ENCODE measurements around the gene CHST15. TPM values are rescaled to one million over a fixed set of nuclear protein-coding genes. Genes with fewer than 3 reads are reported as not detected.

Gene CHST15
- total and polyA plus RNA-seq, 2 of the 8 experiments (the other 6 are each of a cell fraction or from before 2014, with no cell fraction given) = 8.8 to 9.1 TPM

GRCh38 chr10:124059551-124059950 lies 33.8 kb downstream of the CHST15 start:
- no peak overlapping the region for H2AFZ ChIP-seq (ENCODE audit: low read length)
- no peak overlapping the region for H2BK15ac ChIP-seq (ENCODE audit: low read length)
- peaks cover 2% of the 10 kb centered on the region; the same call in 1 of the 2 replicates for H3K79me1 ChIP-seq (ENCODE audit: low read depth, low read length)
- H3K4me2 ChIP-seq (ENCODE audit: insufficient read depth in 1 of 2, low read depth in 2 of 2, low read length in 2 of 2) = no peak overlapping the region
- no peak overlapping the region for H3K27ac ChIP-seq (ENCODE audit: low read depth, low read length)
- H3K4me1 ChIP-seq (replicated peaks in 1 of 4; ENCODE audit: control insufficient read depth in 3 of 4, insufficient read depth in 4 of 4, low read length in 3 of 4) = peaks cover 0 to 4% (median under 1%) of the 10 kb centered on the region in 4 experiments; a peak in 5 of 7 replicates
- ChIA-PET POLR2A (ENCODE audit: partially characterized antibody) (no interaction called here), CTCF (ENCODE audit: partially characterized antibody) (no interaction called here)
- H2BK20ac ChIP-seq (ENCODE audit: low read length) = no peak overlapping the region
- H3K4ac ChIP-seq (replicated peaks; ENCODE audit: insufficient read length, low read depth, low read length) = no peak overlapping the region
- no peak for TF ChIP-seq SIRT6 (IDR thresholded peaks at IDR 0.05; ENCODE audit: low read length)
- H3K79me2 ChIP-seq (ENCODE audit: control insufficient read depth in 1 of 2, insufficient read depth in 2 of 2, low read length in 2 of 2) = no peaks in the 10 kb centered on the region
- no peak overlapping the region for H2BK120ac ChIP-seq (replicated peaks; ENCODE audit: low read depth, low read length)
- no peaks in the 10 kb centered on the region for H4K20me1 ChIP-seq (replicated peaks in 1 of 2; ENCODE audit: control insufficient read depth in 1 of 2, insufficient read depth in 2 of 2, low read length in 2 of 2)
- no peak overlapping the region for H3K9ac ChIP-seq (replicated peaks in 1 of 4; ENCODE audit: extremely low read depth in 1 of 4, low read depth in 3 of 4, low read length in 3 of 4)
- no peak overlapping the region for H3K4me3 ChIP-seq (ENCODE audit: extremely low read depth in 1 of 4, insufficient read depth in 2 of 4, low read depth in 3 of 4, low read length in 4 of 4)
- no peak overlapping the region for H2BK5ac ChIP-seq (ENCODE audit: low read depth, low read length)
- no peak overlapping the region for H3K18ac ChIP-seq (ENCODE audit: extremely low read depth, low read length)
- H3K27me3 ChIP-seq (replicated peaks in 1 of 4; ENCODE audit: control insufficient read depth in 3 of 4, extremely low read depth in 1 of 4, insufficient read depth in 3 of 4, low read length in 3 of 4) = no peaks in the 10 kb centered on the region; a peak in 1 of 7 replicates
- H4K8ac ChIP-seq (ENCODE audit: extremely low read depth, insufficient read depth, low read length) = no peak overlapping the region
- H3K56ac ChIP-seq (replicated peaks; ENCODE audit: insufficient read length, low read depth, low read length) = no peak overlapping the region
- no peak overlapping the region for H3K23ac ChIP-seq (ENCODE audit: insufficient read length)
- FAIRE-seq = no peak
- no peak overlapping the region for H2BK12ac ChIP-seq (ENCODE audit: low read depth, low read length)
- H3K9me3 ChIP-seq (ENCODE audit: insufficient read depth in 2 of 2, low read depth in 1 of 2, low read length in 1 of 2) = no peaks in the 10 kb centered on the region
- H3K23me2 ChIP-seq (ENCODE audit: low read depth, low read length) = no peaks in the 10 kb centered on the region
- no peak overlapping the region for H3K14ac ChIP-seq (ENCODE audit: insufficient read length)
- no peaks in the 10 kb centered on the region for H3K36me3 ChIP-seq (ENCODE audit: control insufficient read depth in 2 of 4, insufficient read depth in 4 of 4, low read length in 3 of 4)
- no peak overlapping the region for H4K5ac ChIP-seq (ENCODE audit: insufficient read length, low read depth, low read length)
- H2AK5ac ChIP-seq (ENCODE audit: low read depth, low read length) = no peak overlapping the region
- H4K91ac ChIP-seq (replicated peaks; ENCODE audit: insufficient read length, low read length) = no peak overlapping the region
- no peak for DNase-seq (ENCODE audit: low read depth in 1 of 2, low spot score in 2 of 2)
- 94% methylated on average over 12 of the region's 12 CpGs; no CpG with 5 or more reads in 1 of the 2 experiments for WGBS, 2 experiments (ENCODE audit: extremely low coverage in 1 of 2, insufficient coverage in 1 of 2, insufficient read length in 1 of 2, insufficient replicate concordance in 2 of 2, low coverage in 1 of 2, low lambda C conversion rate in 2 of 2, missing lambda C conversion rate in 1 of 2)
